Activated CD8-positive, alpha-beta T cell treated with anti-CD3 and anti-CD28 coated beads, Interleukin-2, amount 10 ng/mL, durations not matched to agents 7 days and 5 days (primary cell): ENCODE measurements around the gene ANXA2R. TPM values are rescaled to one million over a fixed set of nuclear protein-coding genes. Genes with fewer than 3 reads are reported as not detected.

Experiments used
- ATAC-seq: fragments of 150-1000 bp; cut with Tn5 transposase; one replicate; pipeline ENCODE4 v1.10.0; 2021; ENCODE audit warnings: moderate library complexity
- CTCF ChIA-PET: fragments of 350-600 bp; sonication (Branson Sonifier 250); formaldehyde crosslinking; loops from one replicate; lab custom pipeline; 2021; ENCODE audit warnings: antibody characterized with exemption; lab: Charles Lee
- POLR2A ChIA-PET: fragments of 350-600 bp; sonication (Branson Sonifier 250); formaldehyde crosslinking; loops from one replicate; lab custom pipeline; 2021; ENCODE audit warnings: antibody characterized with exemption; lab: Charles Lee
- DNase-seq: peaks from one replicate; pipeline ENCODE4 v3.0.0-alpha.2; 2020
- H3K27ac Mint-ChIP-seq: one replicate; pipeline ENCODE4 v1.8.0; 2021; ENCODE audit warnings: mild to moderate bottlenecking, mixed read lengths
- H3K27me3 Mint-ChIP-seq: one replicate; pipeline ENCODE4 v1.8.0; 2021; ENCODE audit warnings: low read depth, mixed read lengths
- H3K36me3 Mint-ChIP-seq: one replicate; pipeline ENCODE4 v1.8.0; 2021; ENCODE audit warnings: low read depth, mixed read lengths
- H3K4me1 Mint-ChIP-seq: one replicate; pipeline ENCODE4 v1.8.0; 2021; ENCODE audit warnings: low read depth, mixed read lengths
- H3K4me3 Mint-ChIP-seq: one replicate; pipeline ENCODE4 v1.8.0; 2021; ENCODE audit warnings: mild to moderate bottlenecking, mixed read lengths
- H3K9me3 Mint-ChIP-seq: one replicate; pipeline ENCODE4 v1.8.0; 2022; ENCODE audit warnings: mixed read lengths; ENCODE audit not compliant: insufficient read depth
- total RNA-seq, 2 experiments: library from RNA; stranded (reverse); gene quantifications; one replicate each; pipeline ENCODE4 v1.2.3, GENCODE V29; 2021

The ANXA2R gene
- total RNA-seq, 2 experiments from 2014 or later: 28.0 to 29.3 TPM

- DNase-seq (no peak), ATAC-seq (no peak)
- H3K27me3 Mint-ChIP-seq: no peaks in the 10 kb centered on the region
- H3K36me3 Mint-ChIP-seq: no peaks in the 10 kb centered on the region
- peak overlapping the region; percentile 99 for H3K27ac Mint-ChIP-seq
- no peaks in the 10 kb centered on the region for H3K9me3 Mint-ChIP-seq
- H3K4me1 Mint-ChIP-seq: peaks cover 44% of the 10 kb centered on the region
- H3K4me3 Mint-ChIP-seq: peak overlapping the region; percentile 95
- ChIA-PET POLR2A (interaction anchor here (1.0 to 10.1 kb wide), 9 partner anchors 8 to 105 kb away, joined by 3 to 532 read pairs (median 103); partner anchors contain the start of gene ANXA2R), CTCF (interaction anchor here (1.1 to 8.7 kb wide), 9 partner anchors 9 to 374 kb away, joined by 4 to 150 read pairs (median 10); partner anchors contain the start of gene ANXA2R)
These were observed 23.8 kb downstream of the ANXA2R start for GRCh38 chr5:43016217-43016779.

GRCh38 chr5:43014522-43014921 lies 25.6 kb downstream of the ANXA2R start:
- Mint-ChIP-seq H3K4me3 (no peak overlapping the region), H3K9me3 (no peaks in the 10 kb centered on the region), H3K36me3 (no peaks in the 10 kb centered on the region), H3K4me1 (peaks cover 55% of the 10 kb centered on the region), H3K27me3 (no peaks in the 10 kb centered on the region), H3K27ac (no peak overlapping the region)
- POLR2A ChIA-PET: interaction anchor here (1.0 to 9.7 kb wide), 3 partner anchors 21 to 64 kb away, joined by 3 to 403 read pairs (median 4); no protein-coding TSS in a partner anchor
- ATAC-seq (no peak), DNase-seq (no peak)
- CTCF ChIA-PET: interaction anchor here (1.0 kb wide), 1 partner anchor 21 kb away, joined by 4 read pairs; no protein-coding TSS in a partner anchor

GRCh38 chr5:43010935-43011315 lies 29.2 kb downstream of the ANXA2R start:
- ChIA-PET CTCF (interaction anchor here (0.6 to 5.9 kb wide), 6 partner anchors 9 to 102 kb away, joined by 3 to 138 read pairs (median 4); no protein-coding TSS in a partner anchor), POLR2A (interaction anchor here (0.6 to 4.3 kb wide), 5 partner anchors 9 to 61 kb away, joined by 3 to 85 read pairs (median 5); no protein-coding TSS in a partner anchor)
- Mint-ChIP-seq H3K9me3 (no peaks in the 10 kb centered on the region), H3K4me1 (peaks cover 61% of the 10 kb centered on the region), H3K4me3 (peak overlapping the region; percentile 90), H3K36me3 (peaks cover 3% of the 10 kb centered on the region), H3K27me3 (no peaks in the 10 kb centered on the region), H3K27ac (peak overlapping the region; percentile 98)
- DNase-seq (no peak), ATAC-seq (no peak)

- Mint-ChIP-seq H3K27me3 (peaks cover 1% of the 10 kb centered on the region), H3K9me3 (no peaks in the 10 kb centered on the region), H3K27ac (peak overlapping the region; percentile 98), H3K4me3 (peak overlapping the region; percentile 90), H3K4me1 (peaks cover 44% of the 10 kb centered on the region), H3K36me3 (peaks cover 3% of the 10 kb centered on the region)
- CTCF ChIA-PET: interaction anchor here (0.7 to 5.9 kb wide), 19 partner anchors 9 to 381 kb away, joined by 3 to 138 read pairs (median 6); no protein-coding TSS in a partner anchor
- DNase-seq: peak; percentile 94
- POLR2A ChIA-PET: interaction anchor here (0.9 to 4.9 kb wide), 12 partner anchors 10 to 475 kb away, joined by 4 to 303 read pairs (median 43); partner anchors contain the start of genes ANXA2R and TMEM267
- peak; percentile 71 for ATAC-seq
These were observed 31.6 kb downstream of the ANXA2R start for GRCh38 chr5:43008363-43009153.

- peak overlapping the region; percentile 90 for H3K4me3 Mint-ChIP-seq
These were observed 32.2 kb downstream of the ANXA2R start for GRCh38 chr5:43007911-43008362.

GRCh38 chr5:43007246-43007910 lies 32.7 kb downstream of the ANXA2R start:
- peak overlapping the region; percentile 90 for H3K4me3 Mint-ChIP-seq
- CTCF ChIA-PET: interaction anchor here (0.8 to 5.9 kb wide), 16 partner anchors 8 to 99 kb away, joined by 3 to 138 read pairs (median 6); no protein-coding TSS in a partner anchor
- DNase-seq: peak; percentile 86
- H3K27me3 Mint-ChIP-seq: peaks cover 1% of the 10 kb centered on the region
- peak overlapping the region; percentile 98 for H3K27ac Mint-ChIP-seq
- no peaks in the 10 kb centered on the region for H3K9me3 Mint-ChIP-seq
- H3K4me1 Mint-ChIP-seq: peaks cover 44% of the 10 kb centered on the region
- peaks cover 3% of the 10 kb centered on the region for H3K36me3 Mint-ChIP-seq
- peak; percentile 37 for ATAC-seq
- POLR2A ChIA-PET: interaction anchor here (0.6 to 4.9 kb wide), 17 partner anchors 11 to 477 kb away, joined by 3 to 303 read pairs (median 8); partner anchors contain the start of genes ANXA2R, HMGCS1 and TMEM267

More at GRCh38 chr5:43007911-43008362, 32.2 kb downstream of the ANXA2R start:
- ChIA-PET CTCF (interaction anchor here (0.8 to 5.9 kb wide), 16 partner anchors 9 to 99 kb away, joined by 3 to 138 read pairs (median 7); no protein-coding TSS in a partner anchor), POLR2A (interaction anchor here (0.6 to 4.9 kb wide), 17 partner anchors 10 to 476 kb away, joined by 3 to 303 read pairs (median 8); partner anchors contain the start of genes ANXA2R, HMGCS1 and TMEM267)
- peak; percentile 79 for ATAC-seq
- H3K27me3 Mint-ChIP-seq: peaks cover 1% of the 10 kb centered on the region
- peak; percentile 90 for DNase-seq
- H3K9me3 Mint-ChIP-seq: no peaks in the 10 kb centered on the region
- H3K36me3 Mint-ChIP-seq: peaks cover 3% of the 10 kb centered on the region
- H3K27ac Mint-ChIP-seq: peak overlapping the region; percentile 98
- H3K4me1 Mint-ChIP-seq: peaks cover 44% of the 10 kb centered on the region

GRCh38 chr5:43006424-43007202 lies 33.5 kb downstream of the ANXA2R start:
- no peaks in the 10 kb centered on the region for H3K9me3 Mint-ChIP-seq

GRCh38 chr5:43005031-43005430 lies 35.1 kb downstream of the ANXA2R start:
- ATAC-seq (no peak), DNase-seq (no peak)
- Mint-ChIP-seq H3K4me1 (peaks cover 36% of the 10 kb centered on the region), H3K4me3 (no peak overlapping the region), H3K27ac (no peak overlapping the region), H3K27me3 (peaks cover 1% of the 10 kb centered on the region), H3K9me3 (no peaks in the 10 kb centered on the region), H3K36me3 (peaks cover 3% of the 10 kb centered on the region)
- ChIA-PET CTCF (no interaction called here), POLR2A (no interaction called here)

More at GRCh38 chr5:43006424-43007202, 33.5 kb downstream of the ANXA2R start:
- peaks cover 1% of the 10 kb centered on the region for H3K27me3 Mint-ChIP-seq
- H3K27ac Mint-ChIP-seq: peak overlapping the region; percentile 98
- H3K4me3 Mint-ChIP-seq: peak overlapping the region; percentile 90
- H3K36me3 Mint-ChIP-seq: peaks cover 3% of the 10 kb centered on the region
- DNase-seq: no peak
- peaks cover 39% of the 10 kb centered on the region for H3K4me1 Mint-ChIP-seq
- ChIA-PET CTCF (interaction anchor here (0.7 to 5.9 kb wide), 8 partner anchors 8 to 98 kb away, joined by 3 to 138 read pairs (median 8); no protein-coding TSS in a partner anchor), POLR2A (interaction anchor here (1.0 to 4.9 kb wide), 13 partner anchors 12 to 306 kb away, joined by 3 to 303 read pairs (median 9); partner anchors contain the start of genes ANXA2R and HMGCS1)
- no peak for ATAC-seq

- no peak overlapping the region for H3K27ac Mint-ChIP-seq
- ChIA-PET POLR2A (interaction anchor here (1.0 to 1.1 kb wide), 3 partner anchors 15 to 50 kb away, joined by 3 read pairs; no protein-coding TSS in a partner anchor), CTCF (interaction anchor here (0.9 kb wide), 1 partner anchor 9 kb away, joined by 3 read pairs; no protein-coding TSS in a partner anchor)
These were observed 38.4 kb downstream of the ANXA2R start for GRCh38 chr5:43001748-43002147.

GRCh38 chr5:43000914-43001313 lies 39.2 kb downstream of the ANXA2R start:
- Mint-ChIP-seq H3K27me3 (peaks cover 1% of the 10 kb centered on the region), H3K27ac (no peak overlapping the region), H3K4me3 (no peak overlapping the region), H3K36me3 (peaks cover 3% of the 10 kb centered on the region), H3K9me3 (no peaks in the 10 kb centered on the region), H3K4me1 (peaks cover 24% of the 10 kb centered on the region)
- DNase-seq (no peak), ATAC-seq (no peak)
- POLR2A ChIA-PET: no interaction called here
- CTCF ChIA-PET: interaction anchor here (0.9 kb wide), 1 partner anchor 10 kb away, joined by 3 read pairs; no protein-coding TSS in a partner anchor

More at GRCh38 chr5:43001748-43002147, 38.4 kb downstream of the ANXA2R start:
- peaks cover 1% of the 10 kb centered on the region for H3K27me3 Mint-ChIP-seq
- peaks cover 3% of the 10 kb centered on the region for H3K36me3 Mint-ChIP-seq
- peaks cover 21% of the 10 kb centered on the region for H3K4me1 Mint-ChIP-seq
- no peak for ATAC-seq
- DNase-seq: no peak
- H3K4me3 Mint-ChIP-seq: no peak overlapping the region
- no peaks in the 10 kb centered on the region for H3K9me3 Mint-ChIP-seq
